ENCODE results near the gene SLC9A8. TPM values are rescaled to one million over a fixed set of nuclear protein-coding genes. Genes with fewer than 3 reads are reported as not detected.

Gene SLC9A8
- polyA plus RNA-seq, 2 of the 4 experiments (the other 2 are of a cell fraction): 5.0 to 7.9 TPM

GRCh38 chr20:49919461-49919860 lies 106.8 kb downstream of the SLC9A8 start (continued):
- no peak for TF ChIP-seq FOSL2 (IDR thresholded peaks at IDR 0.05)
- TF ChIP-seq FOSL2 (CRISPR knock-in tag; IDR thresholded peaks at IDR 0.05): no peak
- TF ChIP-seq KDM5A (IDR thresholded peaks at IDR 0.05): no peak
- no peak for TF ChIP-seq RCOR1 (IDR thresholded peaks at IDR 0.05; ENCODE audit: low read depth, low read length)
- TF ChIP-seq RAD21 (conservative IDR thresholded peaks at IDR 0.05 in 1 of 2, IDR thresholded peaks at IDR 0.05 in 1 of 2): no peak
- no peak for TF ChIP-seq USF2 (IDR thresholded peaks at IDR 0.05)
- no peak for TF ChIP-seq CHD2 (IDR thresholded peaks at IDR 0.05; ENCODE audit: low read length, partially characterized antibody)
- TF ChIP-seq PHF8 (IDR thresholded peaks at IDR 0.05; ENCODE audit: borderline replicate concordance, low read depth): no peak
- no peak for TF ChIP-seq SMC3 (IDR thresholded peaks at IDR 0.05)

- 83% methylated on average over 4 of the region's 4 CpGs for WGBS (ENCODE audit: missing lambda C conversion rate)
- Histone ChIP-seq H3K4me1 (peaks cover 8% of the 10 kb centered on the region; the same call in 2 of the 3 replicates), H3K4me2 (no peak overlapping the region), H3K27ac (no peak overlapping the region), H3K9me3 (0 out of 3 replicates have a peak, but pooled peaks cover 4% of the 10 kb centered on the region), H3K4me3 (no peak overlapping the region)
- ATAC-seq (no peak), DNase-seq (ENCODE audit: low read depth in 1 of 2, low spot score in 1 of 2) (no peak), FAIRE-seq (no peak)
- TF ChIP-seq EHMT2 (IDR thresholded peaks at IDR 0.05; ENCODE audit: low read depth) (no peak), RAD21 (conservative IDR thresholded peaks at IDR 0.05 in 1 of 2, IDR thresholded peaks at IDR 0.05 in 1 of 2) (no peak), KDM1A (IDR thresholded peaks at IDR 0.05; ENCODE audit: low read depth) (no peak), MAZ (IDR thresholded peaks at IDR 0.05; ENCODE audit: borderline replicate concordance, low read depth, low read length) (no peak), SREBF2 (IDR thresholded peaks at IDR 0.05) (no peak), EP300 (IDR thresholded peaks at IDR 0.05) (no peak), CHD4 (IDR thresholded peaks at IDR 0.05; ENCODE audit: borderline replicate concordance) (no peak), NFE2L2 (conservative IDR thresholded peaks at IDR 0.05; ENCODE audit: low read length) (no peak)
- ChIA-PET POLR2A (interaction anchor here (0.6 kb wide), 1 partner anchor 7 kb away, joined by 5 read pairs; no protein-coding TSS in a partner anchor), CTCF (interaction anchor here (1.2 to 2.2 kb wide), 5 partner anchors 13 to 314 kb away, joined by 3 to 9 read pairs (median 4); no protein-coding TSS in a partner anchor)
Observed at GRCh38 chr20:49924247-49924646, 111.6 kb downstream of the SLC9A8 start.

- Histone ChIP-seq H3K4me1 (peaks cover 8% of the 10 kb centered on the region; the same call in 2 of the 3 replicates), H3K9me3 (0 out of 3 replicates have a peak, but pooled peaks cover 4% of the 10 kb centered on the region), H3K4me2 (no peak overlapping the region), H3K27ac (no peak overlapping the region), H3K4me3 (no peak overlapping the region)
- no peak for DNase-seq (ENCODE audit: low read depth in 1 of 2, low spot score in 1 of 2)
- no peak for FAIRE-seq
- no peak for ATAC-seq
- no peak for TF ChIP-seq USF2 (IDR thresholded peaks at IDR 0.05)
- TF ChIP-seq NFE2L2 (conservative IDR thresholded peaks at IDR 0.05; ENCODE audit: low read length): peak; percentile 83
- peak; percentile 91 for TF ChIP-seq MAFK (IDR thresholded peaks at IDR 0.05; ENCODE audit: partially characterized antibody)
- POLR2A ChIA-PET: no interaction called here
- 47% methylated on average over 2 of the region's 2 CpGs for WGBS (ENCODE audit: missing lambda C conversion rate)
- CTCF ChIA-PET: interaction anchor here (2.5 kb wide), 1 partner anchor 9 kb away, joined by 15 read pairs; the partner anchor contains the start of gene SPATA2
Observed at GRCh38 chr20:49925901-49926454, 113.3 kb downstream of the SLC9A8 start.

GRCh38 chr20:49928411-49929141 lies 115.9 kb downstream of the SLC9A8 start:
- no peak overlapping the region for H3K4me3 ChIP-seq
- TF ChIP-seq TP53 (CRISPR knock-in tag; IDR thresholded peaks at IDR 0.05) (no peak), RAD21 (conservative IDR thresholded peaks at IDR 0.05 in 1 of 2, IDR thresholded peaks at IDR 0.05 in 1 of 2) (peak; percentile 73 to 75), CTCF (IDR thresholded peaks at IDR 0.05) (peak; percentile 87), MAX (IDR thresholded peaks at IDR 0.05) (no peak), CEBPB (IDR thresholded peaks at IDR 0.05) (peak; percentile 49 to 78; a peak in 3 of 4 replicates), SMC3 (IDR thresholded peaks at IDR 0.05) (peak; percentile 80)

More at GRCh38 chr20:49928411-49929141, 115.9 kb downstream of the SLC9A8 start:
- H3K9me3 ChIP-seq: 0 out of 3 replicates have a peak, but pooled peaks cover 4% of the 10 kb centered on the region
- WGBS (ENCODE audit: missing lambda C conversion rate): 27% methylated on average over 15 of the region's 15 CpGs
- peaks cover 4% of the 10 kb centered on the region; the same call in 2 of the 3 replicates for H3K4me1 ChIP-seq
- ChIA-PET CTCF (interaction anchor here (0.8 to 2.5 kb wide), 12 partner anchors 9 to 387 kb away, joined by 3 to 15 read pairs (median 4); partner anchors contain the start of gene SPATA2), POLR2A (no interaction called here)
- H3K27ac ChIP-seq: peak overlapping the region in 1 of 2 experiments; percentile 61; a peak in 3 of 6 replicates
- H3K4me2 ChIP-seq: peak overlapping the region; percentile 30
- DNase-seq (ENCODE audit: low read depth in 1 of 2, low spot score in 1 of 2) (peak; percentile 80 to 86), FAIRE-seq (no peak), ATAC-seq (peak; percentile 92 to 96)
